Thoracic aorta (tissue), 2 donors: Measurements from ENCODE around the gene NF2. TPM values are rescaled to one million over a fixed set of nuclear protein-coding genes. Genes with fewer than 3 reads are reported as not detected.

Experiments used
- ATAC-seq: fragments of 150-250 bp; one replicate; pipeline ENCODE4 v1.8.0; 2017; ENCODE audit warnings: low read depth; ENCODE audit not compliant: insufficient number of reproducible peaks, low FRiP score
- DNase-seq: peaks from one replicate; pipeline ENCODE4 v3.0.0-alpha.2; 2020; ENCODE audit warnings: low spot score
- H3K27ac ChIP-seq, 2 donors: fragments of 200-600 bp; sonication (generic); 1 replicate in 1 of 2; 2 replicates in 1 of 2; pipeline ENCODE4 v1.5.1; 2016; ENCODE audit warnings: mild to moderate bottlenecking in 2 of 2, moderate library complexity in 2 of 2
- H3K27me3 ChIP-seq: fragments of 200-600 bp; sonication (generic); replicated peaks from 2 replicates; pipeline ENCODE4 v1.6.0; 2016; ENCODE audit warnings: mild to moderate bottlenecking; ENCODE audit not compliant: insufficient read depth
- H3K36me3 ChIP-seq: fragments of 200-600 bp; sonication (generic); one replicate; pipeline ENCODE4 v1.5.1; 2016
- H3K4me1 ChIP-seq, 2 donors: fragments of 200-600 bp; sonication (generic); 1 replicate in 1 of 2; 2 replicates in 1 of 2; pipeline versions ENCODE4 v1.5.1 to v1.6.0; 2016; ENCODE audit warnings: low read depth in 2 of 2, mild to moderate bottlenecking in 1 of 2; ENCODE audit not compliant: control insufficient read depth in 1 of 2
- H3K4me3 ChIP-seq: fragments of 200-600 bp; sonication (generic); 2 replicates; pipeline ENCODE4 v1.5.1; 2016; ENCODE audit warnings: mild to moderate bottlenecking
- H3K9me3 ChIP-seq: fragments of 200-600 bp; sonication (generic); 2 replicates; pipeline ENCODE4 v1.5.1; 2016
- total RNA-seq, 2 donors: library from RNA; depleted of rRNA; stranded (reverse); fragments of >200 nt; gene quantifications; one replicate each; pipeline versions ENCODE4 v1.1.0 to v1.2.3, GENCODE V29; 2016
- TF ChIP-seq, protein P1 (sequence below): fragments of 200-600 bp; sonication (generic); IDR thresholded peaks from one replicate; pipeline ENCODE4 v1.5.1; 2019; ENCODE audit warnings: antibody characterized with exemption

NF2 gene
- total RNA-seq, 2 donors from 2014 or later, result 37.1 to 41.2 TPM

DNA sequence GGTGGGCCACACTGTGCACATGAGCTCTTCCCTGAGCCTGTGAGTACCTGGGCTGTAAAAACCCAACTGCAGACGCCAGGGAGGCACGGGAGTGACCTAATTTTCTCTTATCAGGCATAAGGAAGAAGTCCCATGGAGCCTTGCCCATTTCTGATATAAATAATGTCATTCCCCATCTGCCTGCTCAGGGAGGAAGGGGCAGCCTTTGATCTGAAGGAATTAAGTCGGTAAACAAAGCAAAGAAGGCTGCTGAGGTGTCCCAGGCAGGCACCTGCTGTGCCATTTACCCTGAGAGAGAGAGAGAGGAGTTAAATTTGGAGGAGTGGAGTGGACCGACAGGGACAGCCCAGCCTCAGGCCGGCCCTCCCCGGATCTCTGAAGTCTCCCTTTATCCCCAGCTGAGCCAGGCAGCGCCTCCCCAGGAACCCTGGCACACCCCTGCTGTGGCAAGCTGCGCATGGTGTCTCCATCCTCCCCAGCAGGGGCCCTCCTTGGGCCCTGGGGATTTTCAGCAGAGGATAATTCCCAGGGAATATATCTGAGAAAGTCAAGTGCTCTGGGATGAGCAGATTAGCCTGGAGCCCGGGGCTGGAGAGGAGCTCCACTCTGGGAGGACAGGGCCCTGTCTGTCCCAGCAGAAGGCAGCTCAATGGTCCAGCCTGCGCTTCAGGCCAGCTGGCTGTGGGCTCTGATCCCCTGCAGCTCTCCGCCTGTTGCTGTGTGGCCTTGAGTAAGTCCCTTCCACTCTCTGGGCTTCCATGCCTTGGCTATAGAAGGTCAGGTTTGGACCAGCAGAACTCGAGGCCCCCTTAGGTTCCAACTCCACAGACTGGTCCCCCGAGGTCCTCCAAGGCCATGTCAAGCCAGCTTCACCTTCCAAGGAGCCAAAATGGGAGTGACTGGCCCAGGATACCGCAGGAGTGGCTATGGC is 98.8 kb downstream of the NF2 start:
- peaks cover 0 to 14% of the 10 kb centered on the region in 2 donors for H3K4me1 ChIP-seq
- ATAC-seq (no peak), DNase-seq (no peak)
- H3K4me3 ChIP-seq, result no peak overlapping the region
- H3K27me3 ChIP-seq, result no peaks in the 10 kb centered on the region
- H3K9me3 ChIP-seq, result no peaks in the 10 kb centered on the region
- TF ChIP-seq, protein P1, sequence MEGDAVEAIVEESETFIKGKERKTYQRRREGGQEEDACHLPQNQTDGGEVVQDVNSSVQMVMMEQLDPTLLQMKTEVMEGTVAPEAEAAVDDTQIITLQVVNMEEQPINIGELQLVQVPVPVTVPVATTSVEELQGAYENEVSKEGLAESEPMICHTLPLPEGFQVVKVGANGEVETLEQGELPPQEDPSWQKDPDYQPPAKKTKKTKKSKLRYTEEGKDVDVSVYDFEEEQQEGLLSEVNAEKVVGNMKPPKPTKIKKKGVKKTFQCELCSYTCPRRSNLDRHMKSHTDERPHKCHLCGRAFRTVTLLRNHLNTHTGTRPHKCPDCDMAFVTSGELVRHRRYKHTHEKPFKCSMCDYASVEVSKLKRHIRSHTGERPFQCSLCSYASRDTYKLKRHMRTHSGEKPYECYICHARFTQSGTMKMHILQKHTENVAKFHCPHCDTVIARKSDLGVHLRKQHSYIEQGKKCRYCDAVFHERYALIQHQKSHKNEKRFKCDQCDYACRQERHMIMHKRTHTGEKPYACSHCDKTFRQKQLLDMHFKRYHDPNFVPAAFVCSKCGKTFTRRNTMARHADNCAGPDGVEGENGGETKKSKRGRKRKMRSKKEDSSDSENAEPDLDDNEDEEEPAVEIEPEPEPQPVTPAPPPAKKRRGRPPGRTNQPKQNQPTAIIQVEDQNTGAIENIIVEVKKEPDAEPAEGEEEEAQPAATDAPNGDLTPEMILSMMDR, result no peak
- no peaks in the 10 kb centered on the region for H3K36me3 ChIP-seq
- H3K27ac ChIP-seq, result no peak overlapping the region

DNA sequence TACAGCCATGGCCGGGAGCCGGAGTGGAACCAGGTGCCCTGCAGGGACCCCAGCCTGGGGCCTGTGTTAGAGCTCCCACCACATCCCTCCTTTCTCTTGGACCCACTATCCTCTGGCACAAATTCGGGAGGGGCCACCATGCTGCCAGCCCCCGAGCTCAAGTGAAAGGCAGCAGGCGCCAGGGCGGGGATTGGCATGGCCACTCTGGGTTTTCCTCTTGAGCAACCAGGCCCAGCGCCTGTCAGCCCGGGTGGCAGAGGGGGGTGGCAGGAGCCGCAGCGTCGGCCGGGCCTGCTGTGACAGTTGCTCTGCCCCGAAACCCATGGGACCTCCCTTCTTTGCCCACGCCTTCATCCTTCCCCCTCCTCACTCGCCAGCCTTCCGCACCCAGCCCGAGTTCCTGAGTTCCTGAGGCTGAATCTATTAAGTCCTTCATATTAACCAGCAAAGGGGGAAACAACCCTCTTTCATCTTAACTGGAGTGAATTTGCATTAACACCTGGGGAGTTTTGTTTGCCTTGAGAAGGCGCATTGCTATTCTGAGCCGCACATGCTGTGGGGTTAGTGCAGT is 99.6 kb downstream of the NF2 start:
- Histone ChIP-seq H3K27me3 (no peaks in the 10 kb centered on the region), H3K4me3 (no peak overlapping the region), H3K9me3 (no peaks in the 10 kb centered on the region), H3K27ac (no peak overlapping the region), H3K36me3 (no peaks in the 10 kb centered on the region), H3K4me1 (peaks cover 0 to 14% of the 10 kb centered on the region in 2 donors)
- no peak for ATAC-seq
- TF ChIP-seq, protein P1, result no peak
- DNase-seq, result no peak

DNA sequence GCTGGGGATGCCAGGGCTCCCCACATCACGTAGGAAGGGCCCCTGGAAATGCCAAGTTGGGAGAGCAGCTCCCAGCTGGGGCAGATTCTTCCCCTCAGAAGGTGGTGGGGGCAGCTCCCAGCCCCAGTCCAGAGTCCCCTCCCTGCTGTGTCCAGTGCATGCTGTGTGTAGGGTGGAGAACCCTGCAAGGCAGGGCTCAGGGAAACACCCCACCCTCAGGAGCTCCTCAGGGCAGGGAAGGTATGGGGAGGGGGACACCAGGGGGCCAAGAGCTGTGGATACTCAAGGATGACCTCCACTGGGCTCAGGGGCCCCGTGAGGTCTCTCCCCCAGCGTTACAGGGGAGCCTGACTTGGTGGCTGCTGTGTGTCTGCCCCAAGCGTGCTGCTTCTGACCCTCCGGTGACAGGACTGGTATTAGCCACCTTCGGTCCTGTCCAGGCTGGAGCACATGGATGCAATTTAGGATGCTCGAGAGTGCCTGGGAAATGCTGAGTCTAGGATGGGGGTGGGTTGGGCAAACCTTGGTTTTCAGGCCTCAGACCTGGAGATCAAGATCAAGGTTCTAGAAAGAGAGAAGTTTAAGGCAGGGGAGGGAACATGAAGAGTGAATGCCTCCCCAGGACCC is 100.2 kb downstream of the NF2 start:
- Histone ChIP-seq H3K27me3 (no peaks in the 10 kb centered on the region), H3K4me3 (no peak overlapping the region), H3K36me3 (no peaks in the 10 kb centered on the region), H3K9me3 (no peaks in the 10 kb centered on the region), H3K27ac (no peak overlapping the region), H3K4me1 (peaks cover 0 to 14% of the 10 kb centered on the region in 2 donors)
- no peak for ATAC-seq
- TF ChIP-seq, protein P1, result no peak
- no peak for DNase-seq

DNA sequence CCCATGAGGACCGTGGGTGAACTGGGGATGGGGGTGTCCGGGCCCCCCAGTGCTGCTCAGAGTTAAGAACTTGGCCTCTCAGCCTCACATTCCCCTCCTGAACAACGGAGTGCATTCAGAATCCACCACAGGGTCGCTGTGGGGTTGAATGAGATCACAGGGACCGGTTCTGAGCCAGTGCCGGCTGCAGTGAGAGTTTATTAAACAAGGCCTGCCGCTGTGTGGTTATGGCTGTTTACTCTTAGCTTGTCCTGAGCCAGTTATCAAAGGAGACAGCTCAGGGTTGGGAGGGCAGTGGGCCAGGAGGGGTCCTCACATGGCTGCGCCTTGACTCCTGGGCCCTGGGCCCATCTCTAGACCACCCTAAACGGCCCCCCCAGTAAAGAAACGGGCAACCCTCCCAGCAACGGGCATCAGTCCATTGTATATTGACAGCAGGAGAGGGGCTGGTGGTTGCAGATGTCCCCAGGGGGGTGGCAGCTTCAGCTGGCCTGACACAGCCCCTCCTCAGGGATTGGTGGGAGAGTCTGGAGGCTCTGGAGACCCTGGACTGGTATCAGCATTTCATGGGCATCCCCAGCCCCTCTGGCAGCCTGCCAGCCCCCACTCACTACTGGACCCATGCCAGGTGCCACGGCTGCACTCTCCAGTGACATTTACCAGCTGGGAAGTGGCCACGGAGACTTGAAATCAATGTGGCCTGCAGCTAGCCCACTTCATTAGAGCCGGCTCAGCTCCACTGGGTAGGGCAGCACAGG is 101.3 kb downstream of the NF2 start:
- TF ChIP-seq, protein P1, result no peak
- no peak overlapping the region for H3K4me3 ChIP-seq
- peaks cover 0 to 14% of the 10 kb centered on the region in 2 donors for H3K4me1 ChIP-seq
- no peaks in the 10 kb centered on the region for H3K27me3 ChIP-seq
- no peak for DNase-seq
- ATAC-seq, result no peak
- no peak overlapping the region for H3K27ac ChIP-seq
- no peaks in the 10 kb centered on the region for H3K9me3 ChIP-seq
- H3K36me3 ChIP-seq, result no peaks in the 10 kb centered on the region
